ENCODE measurements around the gene ATP10A.

The ATP10A gene

DNA sequence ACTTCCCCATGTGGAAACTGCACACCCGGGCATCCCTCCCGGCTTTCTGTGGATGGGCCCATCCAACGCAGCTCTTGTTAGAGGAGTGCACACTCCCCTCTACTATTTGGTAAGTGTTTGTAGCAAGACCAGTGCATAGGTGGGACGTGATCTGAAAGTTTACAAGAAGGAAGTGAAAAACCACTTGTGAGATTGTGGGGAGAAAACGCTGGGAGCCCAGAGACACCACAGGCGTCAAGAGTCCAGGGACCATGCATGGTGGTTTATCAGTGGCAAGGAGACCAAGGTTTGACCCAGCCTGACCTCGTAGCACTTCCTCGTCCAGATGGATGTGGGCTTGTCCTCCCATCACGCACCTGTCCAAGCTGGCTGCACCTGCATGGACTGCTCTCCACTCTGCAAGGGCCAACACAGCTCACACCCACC is 51.6 kb downstream of the ATP10A start:
- DNase-seq = no peak

DNA sequence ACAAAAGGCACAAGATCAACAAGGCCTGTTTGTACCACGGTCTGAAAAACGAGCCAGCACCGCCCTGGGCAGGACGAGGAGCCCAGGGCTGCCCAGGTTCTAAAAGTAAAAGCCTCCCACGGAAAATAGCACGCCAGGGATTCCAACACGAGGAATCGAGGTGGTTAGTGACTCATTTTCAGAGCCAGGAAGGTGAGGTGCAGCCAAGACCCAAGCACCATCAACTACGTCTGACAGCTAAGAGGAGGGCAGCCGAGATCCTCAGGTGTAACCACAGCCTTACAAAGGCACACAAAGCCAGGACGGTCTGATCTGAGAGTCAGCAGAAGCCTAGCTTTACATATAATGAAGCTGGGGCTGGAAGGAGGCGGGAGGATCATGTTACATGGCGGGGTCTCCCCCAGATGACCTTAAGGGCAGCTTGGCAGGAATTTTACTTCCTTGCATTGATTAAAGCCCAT is 52.5 kb downstream of the ATP10A start:
- no peak for DNase-seq

DNA sequence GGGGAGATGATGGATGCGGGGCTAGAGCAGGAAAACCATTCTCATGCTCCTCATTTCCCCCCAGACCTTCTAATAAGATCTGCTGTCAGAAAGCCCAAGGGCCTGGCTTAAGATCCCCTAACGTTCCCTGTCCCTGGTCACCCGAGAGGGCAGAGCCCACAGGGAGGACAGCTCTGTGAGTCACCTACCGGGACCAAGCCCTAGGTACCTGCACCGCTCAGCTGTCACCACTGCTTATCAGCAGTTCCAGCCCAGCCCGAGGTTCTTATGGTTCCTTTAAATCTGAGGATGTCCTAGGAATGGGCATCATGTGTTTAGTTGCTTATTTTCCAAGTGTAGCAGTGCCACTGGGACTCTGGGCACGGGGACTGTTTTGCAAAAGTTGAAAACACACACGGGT is 53.0 kb downstream of the ATP10A start:
- DNase-seq = no peak

DNA sequence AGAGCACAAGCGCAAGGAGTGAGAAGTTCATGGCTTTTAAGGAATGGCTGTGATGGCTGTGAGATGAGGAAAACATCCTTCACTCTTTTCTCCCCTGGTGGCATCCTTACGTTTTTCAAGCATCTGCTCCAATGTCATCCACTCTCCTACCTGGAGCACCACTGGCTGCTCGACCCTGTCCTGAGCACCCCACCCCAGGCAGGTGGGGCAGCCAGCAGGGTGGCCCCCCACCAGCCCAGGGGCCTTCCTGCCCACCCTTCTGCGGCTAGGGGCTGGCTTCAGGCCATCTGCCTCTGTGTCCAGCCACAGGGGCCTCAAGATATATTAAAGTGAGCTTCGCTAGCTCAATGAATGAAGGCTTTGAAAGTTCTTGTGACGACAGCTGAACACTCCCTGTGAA is 56.1 kb downstream of the ATP10A start:
- DNase-seq = no peak

DNA sequence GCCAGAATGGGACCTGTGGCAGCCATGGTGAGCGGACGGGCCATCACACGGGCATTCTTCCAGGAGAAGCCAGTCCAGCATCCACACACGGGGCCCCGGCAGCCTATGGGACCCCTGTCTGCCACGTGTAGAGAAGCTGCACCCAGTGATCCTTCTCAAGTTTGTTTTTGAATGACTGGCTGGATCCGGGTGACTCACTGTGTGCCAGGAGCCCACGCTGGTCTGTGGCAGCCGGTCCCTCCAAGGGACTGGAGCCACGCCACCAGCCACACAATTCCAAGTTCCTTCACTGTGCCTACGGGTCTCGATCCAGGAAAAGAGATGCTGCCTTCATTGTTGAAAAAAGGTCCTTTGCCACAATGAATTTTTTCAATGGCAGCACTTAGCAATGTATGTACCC is 58.1 kb downstream of the ATP10A start:
- no peak for DNase-seq

DNA sequence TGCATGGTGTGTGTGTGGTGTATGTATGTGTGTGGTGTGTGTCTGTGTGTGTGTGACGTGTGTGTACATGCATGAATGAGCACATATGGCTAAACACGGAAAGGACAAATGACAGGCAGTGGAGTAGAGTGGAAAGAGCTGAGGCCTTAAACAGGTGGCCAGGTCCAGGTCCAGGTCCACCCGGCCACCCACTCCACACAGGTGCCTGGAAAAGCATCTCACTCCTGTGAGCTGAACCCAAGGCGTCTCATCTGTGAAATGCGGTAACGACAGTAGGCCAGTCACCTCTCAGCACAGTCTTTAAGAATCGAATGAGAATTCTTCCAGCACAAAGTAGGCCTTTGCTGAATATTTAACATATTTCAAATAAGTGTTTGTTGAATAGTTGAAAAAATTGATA is 58.7 kb downstream of the ATP10A start:
- DNase-seq = no peak

DNA sequence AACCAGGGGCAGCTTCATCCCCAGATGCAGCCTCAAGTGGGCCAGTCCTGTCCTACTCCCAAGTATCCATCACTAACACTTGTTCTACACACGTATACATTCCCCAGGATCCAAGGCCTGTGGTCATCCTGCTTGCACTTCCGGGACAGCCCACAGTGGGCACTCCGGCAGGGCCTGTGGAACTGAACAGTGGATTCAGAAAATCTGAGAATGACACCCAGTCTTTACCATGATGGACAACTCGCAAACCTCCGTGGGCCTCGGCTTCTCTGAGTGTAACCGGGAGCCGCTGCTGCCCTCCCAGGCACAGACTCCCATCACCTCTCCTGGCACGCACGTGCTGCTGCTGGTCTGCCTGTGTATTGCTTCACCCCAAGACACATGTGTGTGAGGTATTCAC is 59.6 kb downstream of the ATP10A start:
- no peak for DNase-seq

DNA sequence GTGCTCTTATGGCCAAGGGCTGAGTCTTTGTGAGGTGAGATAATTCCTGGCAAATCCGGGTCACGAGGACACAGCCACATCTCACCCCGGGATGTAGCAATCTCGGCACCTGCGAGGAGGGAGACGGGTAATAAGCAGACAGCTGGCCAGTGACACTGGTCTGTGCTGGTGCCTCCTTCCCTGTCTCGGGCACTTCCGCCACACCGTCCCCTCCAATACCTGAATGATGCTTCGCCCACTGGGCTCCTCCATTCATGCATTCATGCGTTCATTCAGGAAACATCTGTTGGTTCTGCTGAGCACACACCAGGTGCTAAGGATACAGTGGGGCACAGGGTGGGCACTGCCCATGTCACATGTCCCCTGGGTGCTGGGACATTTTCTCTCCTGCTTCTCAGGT is 60.1 kb downstream of the ATP10A start:
- DNase-seq = no peak

DNA sequence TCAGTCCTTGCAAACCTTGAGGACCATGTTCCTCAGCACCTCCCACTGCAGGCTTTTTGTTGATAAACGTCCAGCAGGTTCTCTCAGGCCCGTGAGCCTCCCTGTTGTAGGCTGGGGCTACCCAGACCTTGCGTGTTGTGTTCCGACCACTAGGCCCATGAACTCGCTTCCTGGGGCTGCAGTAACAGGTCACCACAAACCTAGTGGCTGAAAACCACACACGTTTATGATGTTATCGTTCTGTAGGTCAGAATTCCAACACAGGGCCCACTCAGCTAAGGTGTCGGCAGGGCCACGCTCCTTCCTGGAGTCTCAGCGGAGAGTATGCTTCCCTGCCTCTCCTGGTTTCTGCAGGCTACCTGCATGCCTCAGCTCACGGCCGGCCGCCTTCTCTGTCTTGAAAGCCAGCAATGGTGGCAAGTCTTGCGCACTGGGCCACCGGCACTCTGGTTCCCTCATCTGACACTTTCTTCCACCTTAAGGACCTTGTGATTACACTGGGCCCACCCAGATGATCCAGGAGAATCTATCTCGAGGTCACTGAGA is 60.8 kb downstream of the ATP10A start:
- no peak for DNase-seq

DNA sequence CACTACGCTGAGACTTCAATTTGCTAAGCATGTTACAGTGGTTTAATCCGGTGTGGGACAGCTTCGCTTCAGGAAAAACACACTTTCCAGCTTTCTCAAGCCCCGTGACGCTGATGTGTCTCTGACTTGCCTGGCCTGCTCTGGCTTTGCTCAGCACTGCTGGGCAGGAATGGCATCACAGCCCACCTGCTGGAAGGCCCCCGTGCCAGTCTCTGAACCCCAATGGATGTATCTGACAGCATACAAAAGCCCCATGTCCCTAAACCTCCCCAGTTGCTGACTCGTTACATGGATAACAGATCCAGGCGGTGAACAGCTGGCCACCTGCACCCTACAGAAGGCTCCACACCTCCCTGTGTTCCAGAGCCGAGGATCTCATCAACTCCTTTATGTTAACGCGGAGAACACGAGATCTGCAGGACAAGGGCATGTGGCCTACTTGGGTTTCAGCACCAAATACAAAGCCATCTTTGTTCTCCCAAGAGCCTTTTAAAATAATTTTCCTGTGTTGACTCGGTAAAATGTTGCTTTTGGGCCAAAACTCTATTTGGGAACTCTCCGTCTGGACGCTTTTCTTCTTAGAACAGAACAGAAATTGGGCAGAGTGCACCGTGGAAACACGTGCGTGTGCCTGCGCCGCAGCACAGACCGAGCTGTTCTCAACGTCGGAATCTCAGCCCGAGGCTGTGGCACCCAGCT is 61.4 kb downstream of the ATP10A start:
- no peak for DNase-seq

DNA sequence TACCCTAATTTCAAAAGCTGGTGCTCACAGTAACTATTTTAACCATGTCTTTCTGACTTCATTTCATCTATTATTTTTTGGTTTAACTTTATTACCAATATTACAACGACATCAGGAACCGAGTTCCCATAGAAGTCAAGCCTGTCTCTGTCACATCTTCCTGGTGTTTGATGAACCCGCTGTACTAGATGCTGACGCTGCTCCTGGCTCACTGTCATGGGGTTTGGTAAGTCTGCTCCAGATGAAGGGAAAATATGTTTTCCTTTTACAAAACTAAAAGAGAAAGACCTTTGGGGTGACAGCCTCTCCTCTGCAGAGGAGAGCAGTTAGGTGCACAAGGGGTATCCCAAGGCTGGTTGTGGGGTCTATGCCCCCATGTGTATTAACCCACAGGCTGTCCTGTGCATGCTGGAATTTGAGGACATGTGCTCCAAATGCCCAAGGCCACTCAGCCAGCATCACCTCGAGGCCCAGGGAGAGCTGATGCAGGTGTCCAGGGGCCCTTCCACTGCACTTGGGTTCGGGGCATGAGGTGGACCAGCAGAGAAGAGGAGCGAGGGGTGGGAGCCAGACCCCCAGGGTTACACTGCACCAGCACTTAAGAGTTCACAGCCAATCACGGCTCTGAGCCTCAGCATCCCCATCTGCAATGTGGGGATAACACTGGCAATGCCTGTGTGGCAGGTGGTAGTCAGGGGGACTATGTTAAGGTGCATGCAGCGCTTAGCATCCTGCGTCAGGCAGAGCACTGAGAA is 62.2 kb downstream of the ATP10A start:
- DNase-seq = no peak

DNA sequence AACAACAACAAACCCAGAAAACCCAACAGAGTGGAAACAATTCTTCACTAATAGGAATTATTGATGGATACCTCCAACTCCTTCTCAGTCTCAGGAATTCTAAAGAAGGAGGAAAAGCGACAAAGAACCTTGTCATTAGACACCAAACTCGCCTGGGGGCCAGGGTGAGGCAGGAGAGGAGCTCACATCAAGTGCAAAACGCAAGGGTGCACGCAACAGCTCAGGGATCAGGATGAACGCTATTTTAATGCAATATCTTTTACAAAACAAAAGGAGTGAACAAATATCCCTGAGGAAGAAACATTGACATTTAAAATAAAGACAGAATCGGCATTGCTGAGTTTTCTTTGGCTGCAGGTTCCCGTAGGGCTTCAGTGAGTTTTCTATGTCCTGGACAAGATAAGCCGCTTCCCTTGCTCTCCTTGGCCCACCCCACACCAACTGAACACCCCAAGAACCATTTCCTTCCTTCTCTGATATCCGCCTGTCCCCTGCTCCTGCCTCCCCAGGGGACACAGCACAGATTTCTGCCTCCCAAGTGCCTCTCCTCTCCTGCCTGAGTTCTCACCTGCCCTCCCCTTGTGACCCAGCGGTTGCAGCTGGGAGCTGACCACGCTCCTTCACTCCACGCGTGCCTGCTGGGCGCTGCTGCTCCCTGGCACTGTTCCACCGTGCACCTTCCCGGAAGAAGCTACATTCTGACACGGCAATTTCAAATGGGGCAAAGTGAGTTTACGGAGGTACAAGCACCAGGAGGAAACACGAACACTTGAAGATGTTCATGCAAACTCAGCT is 63.0 kb downstream of the ATP10A start:
- DNase-seq = no peak

DNA sequence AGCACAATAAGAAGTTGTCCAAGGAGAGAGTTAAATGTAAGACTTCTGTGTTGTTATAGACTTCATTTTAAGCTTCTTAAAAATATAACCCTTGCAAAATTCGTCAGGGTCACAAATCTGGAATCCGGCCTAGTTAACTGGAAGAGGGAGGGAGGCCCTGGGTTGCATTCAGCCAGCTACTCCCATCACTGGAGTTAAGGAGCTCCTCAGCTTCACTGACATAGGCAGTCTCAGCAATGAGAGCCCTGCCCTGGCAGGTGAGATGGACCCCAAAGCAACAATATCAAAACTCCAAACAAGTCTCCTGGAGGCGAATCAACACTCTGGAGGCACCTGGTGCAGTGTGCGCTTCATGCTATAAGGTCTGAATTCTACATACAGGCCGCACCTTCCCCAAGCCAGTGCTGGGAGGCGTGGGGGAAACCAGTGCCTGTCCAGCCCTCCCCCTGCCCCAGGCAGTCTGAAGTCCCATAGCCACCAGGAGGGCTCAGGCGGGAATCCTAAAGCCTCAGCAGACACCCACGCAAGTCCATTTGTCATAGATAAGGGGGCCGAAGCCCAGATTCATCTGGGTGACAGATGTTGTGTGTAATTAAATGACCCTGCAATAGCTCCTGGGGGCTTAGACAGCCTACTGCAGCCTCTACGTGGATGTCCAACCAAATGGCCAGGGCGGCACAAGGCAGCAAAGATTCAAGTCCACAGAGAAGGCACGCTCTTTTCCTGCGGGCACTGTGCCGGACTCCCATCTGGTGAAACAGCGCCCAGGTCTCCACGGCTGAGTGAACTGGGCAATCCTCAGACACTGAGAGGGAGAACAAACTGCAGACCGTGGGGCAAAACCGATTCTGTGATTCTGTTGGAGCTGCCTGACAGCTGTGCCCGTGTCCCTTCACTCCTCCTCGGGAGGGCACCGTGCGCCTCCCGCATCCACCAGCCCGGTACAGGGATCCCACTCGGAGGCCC is 64.9 kb downstream of the ATP10A start:
- no peak for DNase-seq

DNA sequence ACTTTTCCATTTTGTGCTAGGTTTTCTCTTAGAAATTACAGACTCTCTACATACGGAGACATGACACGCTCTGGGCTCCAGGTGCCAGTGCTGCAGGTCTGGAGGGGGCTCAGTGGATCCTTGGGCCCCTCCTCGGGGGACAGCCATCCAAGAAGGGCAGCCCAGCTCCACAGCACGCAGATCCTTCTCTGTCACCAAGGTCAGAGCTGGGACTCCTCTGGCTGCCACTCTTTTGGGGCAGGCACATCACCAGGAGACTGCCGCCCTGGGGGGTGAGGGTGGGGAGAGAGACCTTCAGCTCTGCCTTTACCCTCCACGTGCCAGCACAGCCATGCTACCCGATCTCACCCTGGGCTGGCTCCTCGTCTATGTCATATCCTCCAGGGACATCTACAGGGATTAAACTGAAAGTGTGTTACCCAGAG is 65.6 kb downstream of the ATP10A start:
- no peak for DNase-seq

DNA sequence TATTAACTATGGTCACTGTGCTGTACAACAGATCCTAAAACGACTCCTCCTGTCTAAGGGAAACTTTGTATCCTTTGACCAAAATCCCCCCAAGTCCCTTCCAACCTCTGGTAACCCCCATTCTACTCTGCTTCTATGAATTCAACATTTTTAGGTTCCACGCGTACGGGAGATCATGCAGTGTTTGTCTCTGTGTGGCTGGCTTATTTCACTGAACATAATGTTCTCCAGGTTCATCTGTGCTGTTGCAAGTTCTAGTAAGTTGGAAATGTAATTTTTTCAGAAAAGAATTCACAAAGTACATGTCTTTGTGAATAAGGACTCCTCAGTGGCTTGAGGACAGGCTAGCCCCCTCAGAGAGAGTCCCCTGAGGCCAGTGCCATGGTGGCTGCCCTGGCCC is 66.1 kb downstream of the ATP10A start:
- no peak for DNase-seq

DNA sequence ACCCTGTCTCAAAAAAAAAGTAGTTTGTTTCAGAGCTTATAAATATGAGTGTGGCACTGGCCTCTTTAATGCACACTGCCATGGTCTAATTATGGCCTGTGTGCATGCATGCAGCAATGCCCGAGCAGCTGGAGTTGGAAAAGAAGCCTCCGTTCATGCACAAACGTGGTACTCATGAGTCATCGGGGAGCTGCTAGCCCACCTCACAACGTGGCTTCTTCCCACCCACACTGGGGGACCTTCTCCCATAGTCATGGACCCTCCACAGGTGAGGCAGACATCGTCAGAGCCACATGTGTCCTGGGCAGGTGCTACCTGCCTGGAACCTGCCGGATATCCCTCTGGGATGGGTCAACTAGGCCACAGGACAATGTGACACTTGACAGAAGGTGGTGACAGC is 66.7 kb downstream of the ATP10A start:
- DNase-seq = no peak

DNA sequence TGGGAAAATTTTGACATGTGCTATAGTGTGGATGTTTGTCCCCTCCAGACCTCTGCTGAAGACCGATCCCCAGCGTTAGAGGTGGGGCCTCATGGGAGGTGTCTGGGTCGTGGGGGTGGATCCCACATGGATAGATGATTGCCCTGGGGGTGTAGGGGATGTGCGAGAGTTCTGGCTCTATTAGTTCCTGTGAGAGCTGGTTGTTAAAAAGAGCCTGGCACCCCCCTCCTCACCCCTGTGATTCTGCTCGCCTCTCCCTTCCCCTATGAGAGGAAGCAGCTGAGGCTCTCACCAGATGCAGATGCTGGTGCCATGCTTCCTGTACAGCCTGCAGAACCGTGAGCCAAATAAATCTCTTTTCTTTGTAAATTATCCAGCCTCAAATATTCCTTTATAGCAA is 67.4 kb downstream of the ATP10A start:
- no peak for DNase-seq

DNA sequence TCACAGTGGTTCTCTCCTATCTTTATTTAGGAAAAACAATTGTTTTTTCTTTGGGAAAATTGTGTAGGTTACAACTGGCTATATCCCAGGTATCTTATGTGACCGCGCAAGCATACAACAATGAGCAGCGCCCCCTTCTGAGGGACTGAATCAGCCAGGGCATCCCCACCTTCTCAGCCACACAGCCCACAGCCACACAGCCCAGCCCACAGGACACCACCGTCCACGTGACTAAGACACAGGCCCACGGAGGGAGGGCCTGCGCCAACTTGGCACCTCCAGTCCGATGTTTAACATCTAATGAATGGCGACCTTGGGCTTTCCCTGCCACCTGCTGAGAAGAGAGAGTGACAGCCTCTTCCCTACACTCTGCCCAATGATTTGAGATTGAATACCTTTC is 68.1 kb downstream of the ATP10A start:
- no peak for DNase-seq

DNA sequence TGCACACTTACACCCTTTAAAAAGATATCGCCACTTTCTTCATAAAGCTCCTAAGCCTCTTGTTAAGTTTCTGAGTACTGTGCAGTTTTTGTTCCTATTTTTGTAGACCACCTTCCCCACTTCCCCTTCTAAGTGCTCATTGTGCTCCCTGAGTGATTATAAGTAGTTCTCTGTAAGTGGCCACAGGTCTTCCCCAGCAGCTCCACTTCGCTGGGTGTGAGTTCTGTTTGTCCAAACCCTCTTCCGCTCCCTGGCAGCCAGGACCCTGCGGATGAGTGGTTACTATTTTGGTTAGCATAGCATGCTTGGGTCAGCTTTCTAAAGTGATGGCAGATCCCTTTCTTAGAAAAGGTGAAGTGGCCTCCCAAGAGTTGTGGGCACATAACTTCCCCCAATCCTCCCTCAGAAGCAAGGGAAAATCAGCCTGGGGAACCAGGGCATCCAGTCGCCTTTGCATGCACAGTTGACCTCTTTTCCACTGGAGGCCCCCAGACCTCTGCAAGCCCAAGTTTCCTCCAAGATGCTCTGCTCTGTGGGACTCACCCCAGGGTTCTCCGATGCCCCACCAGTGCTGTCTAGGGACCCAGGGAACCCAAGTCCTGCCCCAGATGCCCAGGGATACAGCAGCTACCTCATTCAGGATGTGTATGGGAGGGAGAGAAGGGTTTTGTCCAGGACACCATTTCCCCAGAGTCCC is 69.6 kb downstream of the ATP10A start:
- DNase-seq = no peak

DNA sequence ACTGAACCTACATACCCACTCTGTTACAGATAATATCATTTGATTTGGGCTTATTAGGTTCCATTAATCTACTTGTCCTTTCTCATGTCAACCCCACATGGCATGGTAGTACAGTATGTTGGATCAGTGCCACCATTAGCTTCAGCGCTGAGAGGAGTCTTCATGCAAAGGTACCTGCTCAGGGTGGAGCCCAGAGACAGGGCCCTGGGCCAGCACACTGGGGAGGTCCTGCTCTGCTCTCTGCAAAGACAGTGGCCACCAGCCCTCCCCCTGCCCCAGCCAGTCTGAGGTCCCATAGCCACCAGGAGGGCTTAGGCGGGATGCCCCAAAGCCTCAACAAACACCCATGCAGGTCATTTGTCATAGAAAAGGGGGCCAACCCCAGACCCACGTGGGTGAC is 71.0 kb downstream of the ATP10A start:
- DNase-seq = no peak

DNA sequence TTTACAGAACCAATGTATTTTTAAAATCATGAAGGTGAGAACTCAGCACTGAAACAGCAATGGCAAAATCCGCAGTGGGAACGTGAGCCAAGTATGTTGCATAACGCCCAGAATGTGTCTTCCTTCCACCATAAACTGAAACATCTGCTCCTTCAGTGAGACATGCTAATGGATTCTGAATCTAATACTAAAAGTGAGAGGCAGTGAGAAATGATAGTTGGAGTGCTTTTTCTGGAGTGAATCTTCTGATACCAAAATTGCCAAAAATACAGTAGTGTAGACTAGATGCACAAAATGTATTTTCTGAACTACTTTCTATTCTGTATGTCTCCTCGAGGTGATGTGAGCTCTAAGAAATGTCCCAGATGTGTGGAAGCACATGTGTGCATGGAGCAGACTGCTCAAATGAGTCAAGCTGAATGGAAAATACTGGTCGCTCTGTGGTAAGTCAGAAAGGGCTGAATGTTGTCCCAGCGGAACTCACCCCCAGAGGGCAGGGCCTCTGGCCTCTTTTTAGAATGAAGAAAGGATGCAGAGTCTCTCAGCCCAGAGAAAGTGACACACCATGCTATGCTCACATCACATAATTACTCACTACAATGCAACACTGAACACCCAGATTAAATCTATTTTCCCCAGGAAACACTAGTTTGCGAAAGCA is 73.0 kb downstream of the ATP10A start:
- peak; percentile 73 for DNase-seq

Measured in stimulated activated CD4-positive, alpha-beta T cell treated with anti-CD3 and anti-CD28 coated beads, Interleukin-4, amount 100 ng/mL, for 24 hours (primary cell).